ENCODE results near the gene SEC24B.

SEC24B gene

DNA sequence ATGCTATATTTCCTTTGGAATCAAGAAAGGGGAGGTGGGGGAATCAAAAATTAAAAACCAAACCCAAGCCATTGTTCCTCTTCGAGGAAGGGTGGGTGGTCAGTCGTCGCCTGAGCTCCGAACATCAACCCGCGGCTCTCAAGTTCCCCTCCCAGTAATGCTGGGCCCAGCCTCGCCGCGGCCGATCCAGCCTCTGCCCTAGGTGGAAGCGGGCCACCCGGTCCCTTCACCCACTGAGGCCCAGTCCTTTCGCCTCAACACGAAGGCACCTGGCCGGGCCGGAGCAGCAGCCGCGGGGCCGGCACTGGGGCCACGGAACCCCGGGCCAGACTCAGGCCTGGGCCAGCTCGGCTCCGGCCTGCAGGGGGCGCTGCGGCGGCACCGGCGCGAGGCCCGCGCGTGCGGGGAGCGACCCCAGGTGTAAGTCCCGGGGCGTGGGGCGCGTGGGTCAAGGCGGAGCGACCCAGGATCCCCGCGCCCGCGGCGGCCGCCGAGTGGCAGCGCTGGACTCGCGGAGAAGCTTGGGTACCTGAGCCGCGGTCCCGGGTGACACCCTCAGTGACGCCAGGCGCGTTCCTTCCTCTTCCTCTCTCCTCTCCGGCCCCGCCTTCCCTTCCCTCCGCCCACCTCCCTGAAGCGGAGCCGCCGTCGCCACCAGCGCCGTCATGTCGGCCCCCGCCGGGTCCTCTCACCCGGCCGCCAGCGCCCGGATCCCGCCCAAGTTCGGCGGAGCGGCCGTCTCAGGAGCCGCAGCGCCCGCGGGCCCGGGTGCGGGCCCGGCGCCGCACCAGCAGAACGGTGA lies at the start of gene SEC24B:
Gene SEC24B (plus strand): TSS at position 611 of the 802 bp plus-strand sequence. CDS start 55 bp downstream, at position 666.
- TF ChIP-seq CEBPB (IDR thresholded peaks at IDR 0.05) (no peak), YY1 (IDR thresholded peaks at IDR 0.05; ENCODE audit: low read depth) (peak; percentile 61; the same call in 1 of the 2 replicates)

DNA sequence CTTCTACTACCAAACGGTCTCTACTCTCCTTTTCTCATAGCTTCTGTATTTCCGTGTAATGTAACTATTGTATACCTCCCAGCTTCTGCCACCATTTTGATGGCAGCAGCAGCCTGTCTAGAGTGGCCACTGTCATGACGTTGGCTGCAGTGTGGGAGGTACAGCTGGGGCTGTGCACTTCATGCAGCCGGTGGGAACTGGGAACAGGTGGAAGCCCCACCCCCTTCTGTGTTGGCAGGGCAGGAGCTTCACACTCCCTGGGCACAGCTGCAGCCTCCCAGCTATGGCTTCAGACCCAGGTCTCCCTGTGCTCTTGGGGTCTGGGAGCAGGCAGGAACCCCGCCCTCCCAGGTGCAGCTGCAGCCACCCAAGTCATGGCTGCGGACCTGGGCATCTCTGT lies 49.8 kb upstream of the SEC24B start:
- TF ChIP-seq TAF1 (IDR thresholded peaks at IDR 0.05; ENCODE audit: low read depth) (no peak), EGR1 (IDR thresholded peaks at IDR 0.05) (no peak), EP300 (IDR thresholded peaks at IDR 0.05; ENCODE audit: borderline replicate concordance) (no peak), YY1 (IDR thresholded peaks at IDR 0.05; ENCODE audit: low read depth) (no peak), RAD21 (IDR thresholded peaks at IDR 0.05; ENCODE audit: low read depth) (no peak), CREB1 (IDR thresholded peaks at IDR 0.05; ENCODE audit: low read depth) (no peak), TEAD4 (IDR thresholded peaks at IDR 0.05) (no peak), NFIC (IDR thresholded peaks at IDR 0.05) (no peak)
- TF ChIP-seq, protein P1, sequence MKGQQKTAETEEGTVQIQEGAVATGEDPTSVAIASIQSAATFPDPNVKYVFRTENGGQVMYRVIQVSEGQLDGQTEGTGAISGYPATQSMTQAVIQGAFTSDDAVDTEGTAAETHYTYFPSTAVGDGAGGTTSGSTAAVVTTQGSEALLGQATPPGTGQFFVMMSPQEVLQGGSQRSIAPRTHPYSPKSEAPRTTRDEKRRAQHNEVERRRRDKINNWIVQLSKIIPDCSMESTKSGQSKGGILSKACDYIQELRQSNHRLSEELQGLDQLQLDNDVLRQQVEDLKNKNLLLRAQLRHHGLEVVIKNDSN (IDR thresholded peaks at IDR 0.05): no peak
- TF ChIP-seq, protein P2, sequence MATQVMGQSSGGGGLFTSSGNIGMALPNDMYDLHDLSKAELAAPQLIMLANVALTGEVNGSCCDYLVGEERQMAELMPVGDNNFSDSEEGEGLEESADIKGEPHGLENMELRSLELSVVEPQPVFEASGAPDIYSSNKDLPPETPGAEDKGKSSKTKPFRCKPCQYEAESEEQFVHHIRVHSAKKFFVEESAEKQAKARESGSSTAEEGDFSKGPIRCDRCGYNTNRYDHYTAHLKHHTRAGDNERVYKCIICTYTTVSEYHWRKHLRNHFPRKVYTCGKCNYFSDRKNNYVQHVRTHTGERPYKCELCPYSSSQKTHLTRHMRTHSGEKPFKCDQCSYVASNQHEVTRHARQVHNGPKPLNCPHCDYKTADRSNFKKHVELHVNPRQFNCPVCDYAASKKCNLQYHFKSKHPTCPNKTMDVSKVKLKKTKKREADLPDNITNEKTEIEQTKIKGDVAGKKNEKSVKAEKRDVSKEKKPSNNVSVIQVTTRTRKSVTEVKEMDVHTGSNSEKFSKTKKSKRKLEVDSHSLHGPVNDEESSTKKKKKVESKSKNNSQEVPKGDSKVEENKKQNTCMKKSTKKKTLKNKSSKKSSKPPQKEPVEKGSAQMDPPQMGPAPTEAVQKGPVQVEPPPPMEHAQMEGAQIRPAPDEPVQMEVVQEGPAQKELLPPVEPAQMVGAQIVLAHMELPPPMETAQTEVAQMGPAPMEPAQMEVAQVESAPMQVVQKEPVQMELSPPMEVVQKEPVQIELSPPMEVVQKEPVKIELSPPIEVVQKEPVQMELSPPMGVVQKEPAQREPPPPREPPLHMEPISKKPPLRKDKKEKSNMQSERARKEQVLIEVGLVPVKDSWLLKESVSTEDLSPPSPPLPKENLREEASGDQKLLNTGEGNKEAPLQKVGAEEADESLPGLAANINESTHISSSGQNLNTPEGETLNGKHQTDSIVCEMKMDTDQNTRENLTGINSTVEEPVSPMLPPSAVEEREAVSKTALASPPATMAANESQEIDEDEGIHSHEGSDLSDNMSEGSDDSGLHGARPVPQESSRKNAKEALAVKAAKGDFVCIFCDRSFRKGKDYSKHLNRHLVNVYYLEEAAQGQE (IDR thresholded peaks at IDR 0.05; ENCODE audit: low read depth): no peak

DNA sequence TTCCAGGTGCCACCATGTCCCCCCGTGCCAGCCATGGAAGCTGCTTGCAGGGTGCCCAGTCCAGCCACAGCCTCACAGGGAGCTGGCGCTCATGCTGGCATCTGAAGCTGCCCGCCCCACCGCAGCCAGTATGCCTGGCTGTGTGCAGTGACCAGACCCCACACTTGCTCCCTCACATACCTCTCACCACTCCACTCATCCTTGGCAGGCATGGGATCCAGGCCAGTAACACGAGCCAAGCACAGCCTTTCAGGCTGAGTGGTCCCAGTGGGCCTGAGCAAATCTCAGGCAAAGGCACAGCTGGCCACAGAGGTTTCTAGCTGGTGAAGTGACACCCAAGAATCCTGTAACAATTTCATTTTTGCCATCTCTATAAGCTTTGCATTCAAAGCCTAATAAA lies 48.4 kb upstream of the SEC24B start:
- no peak for TF ChIP-seq ZBTB7A (IDR thresholded peaks at IDR 0.05; ENCODE audit: low read depth)
- TF ChIP-seq EGR1 (IDR thresholded peaks at IDR 0.05): no peak
- no peak for TF ChIP-seq EP300 (IDR thresholded peaks at IDR 0.05; ENCODE audit: borderline replicate concordance)
- TF ChIP-seq CREB1 (IDR thresholded peaks at IDR 0.05; ENCODE audit: low read depth): no peak
- TF ChIP-seq, protein P3, sequence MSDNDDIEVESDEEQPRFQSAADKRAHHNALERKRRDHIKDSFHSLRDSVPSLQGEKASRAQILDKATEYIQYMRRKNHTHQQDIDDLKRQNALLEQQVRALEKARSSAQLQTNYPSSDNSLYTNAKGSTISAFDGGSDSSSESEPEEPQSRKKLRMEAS (IDR thresholded peaks at IDR 0.05): no peak
- no peak for TF ChIP-seq CEBPB (IDR thresholded peaks at IDR 0.05)
- no peak for TF ChIP-seq NFIC (IDR thresholded peaks at IDR 0.05)
- TF ChIP-seq TAF1 (IDR thresholded peaks at IDR 0.05; ENCODE audit: low read depth): no peak
- no peak for TF ChIP-seq TEAD4 (IDR thresholded peaks at IDR 0.05)
- TF ChIP-seq, protein P2 (IDR thresholded peaks at IDR 0.05; ENCODE audit: low read depth): no peak
- no peak for TF ChIP-seq TCF12 (IDR thresholded peaks at IDR 0.05; ENCODE audit: low read depth)

DNA sequence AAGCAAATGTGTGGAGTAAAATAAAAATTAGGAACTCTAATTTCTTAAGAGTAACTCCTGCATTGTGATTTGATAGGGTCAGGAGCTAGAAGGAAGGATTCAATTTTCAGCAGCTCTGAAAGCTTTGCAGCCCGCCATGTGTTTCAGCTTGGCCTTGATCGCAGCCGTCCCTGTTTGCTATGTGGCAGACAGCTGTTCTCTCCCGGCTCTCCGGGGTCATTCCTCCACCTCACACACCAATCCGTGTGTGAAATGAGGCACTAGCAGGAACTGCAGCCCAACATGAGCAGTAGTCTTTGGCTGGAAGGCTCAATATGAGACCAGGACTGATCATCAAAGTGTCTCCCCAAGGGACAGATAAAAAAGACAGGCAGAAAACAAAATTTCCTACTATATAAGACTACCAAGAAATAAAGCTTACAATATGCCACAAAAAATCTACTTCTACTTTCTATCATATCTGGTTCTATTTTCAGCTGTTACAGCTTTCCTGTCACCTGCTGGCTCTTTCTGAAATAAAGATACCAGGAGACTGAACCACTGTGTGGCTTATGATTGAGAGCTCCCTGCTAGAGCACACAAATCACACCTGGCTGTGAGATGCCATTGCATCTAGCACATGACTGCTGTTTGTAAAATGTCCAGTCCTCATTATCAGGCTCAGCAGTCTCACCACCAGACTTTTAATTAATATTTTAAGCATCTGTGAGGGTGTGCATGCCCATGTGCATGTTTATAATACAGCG lies 44.1 kb upstream of the SEC24B start:
- TF ChIP-seq FOXM1 (IDR thresholded peaks at IDR 0.05; ENCODE audit: borderline replicate concordance, low read depth) (no peak), RAD21 (IDR thresholded peaks at IDR 0.05; ENCODE audit: low read depth) (no peak), TEAD4 (IDR thresholded peaks at IDR 0.05) (no peak), EGR1 (IDR thresholded peaks at IDR 0.05) (no peak), TAF1 (IDR thresholded peaks at IDR 0.05; ENCODE audit: low read depth) (no peak), YY1 (IDR thresholded peaks at IDR 0.05; ENCODE audit: low read depth) (no peak), ZBTB7A (IDR thresholded peaks at IDR 0.05; ENCODE audit: low read depth) (no peak), TCF12 (IDR thresholded peaks at IDR 0.05; ENCODE audit: low read depth) (no peak), CREB1 (IDR thresholded peaks at IDR 0.05; ENCODE audit: low read depth) (no peak), CEBPB (IDR thresholded peaks at IDR 0.05) (no peak), NFIC (IDR thresholded peaks at IDR 0.05) (no peak), EP300 (IDR thresholded peaks at IDR 0.05; ENCODE audit: borderline replicate concordance) (no peak)
- TF ChIP-seq, protein P3 (IDR thresholded peaks at IDR 0.05): no peak
- TF ChIP-seq, protein P1 (IDR thresholded peaks at IDR 0.05): no peak
- TF ChIP-seq, protein P2 (IDR thresholded peaks at IDR 0.05; ENCODE audit: low read depth): no peak

Data from Ishikawa (cell line).